ENCODE results near the gene MCM9. TPM values are rescaled to one million over a fixed set of nuclear protein-coding genes. Genes with fewer than 3 reads are reported as not detected.

MCM9 gene
- total and polyA plus RNA-seq, 2 of the 13 experiments (the other 11 are each of a cell fraction or from before 2014, with no cell fraction given): 3.8 to 17.2 TPM

GRCh38 chr6:118771253-118771652 is 163.7 kb downstream of the MCM9 start:
- H3K79me2 ChIP-seq (ENCODE audit: insufficient read depth, low read length): no peaks in the 10 kb centered on the region
- no peak overlapping the region for H3K4me2 ChIP-seq (ENCODE audit: low read depth, low read length)
- POLR2A ChIA-PET: no interaction called here
- ATAC-seq (no peak), FAIRE-seq (no peak), DNase-seq (ENCODE audit: low spot score) (no peak)
- in situ Hi-C loops (cut with HindIII; ENCODE audit: extremely low pct_ligation_motif_present, low pct_unique_long_range_greater_than_20kb) (no loop called here), intact Hi-C loops (cut with micrococcal nuclease; ENCODE audit: unreplicated experiment) (loop anchor here (10.0 kb wide), 1 partner anchor 344 kb away; no protein-coding TSS in a partner anchor)
- no peaks in the 10 kb centered on the region; the same call in 1 of the 2 replicates for H3K4me1 ChIP-seq (ENCODE audit: insufficient read depth, low read length)
- WGBS (ENCODE audit: low lambda C conversion rate): 0% methylated on average over 1 of the region's 1 CpG
- H3K36me3 ChIP-seq (replicated peaks in 1 of 2; ENCODE audit: control insufficient read depth in 1 of 2, insufficient read depth in 2 of 2, low read length in 2 of 2): no peaks in the 10 kb centered on the region
- no peaks in the 10 kb centered on the region for H4K20me1 ChIP-seq (ENCODE audit: insufficient read depth, low read length)
- no peak overlapping the region for H2AFZ ChIP-seq (ENCODE audit: low read length)
- H3K9me3 ChIP-seq (ENCODE audit: low read length): no peaks in the 10 kb centered on the region
- CTCF ChIA-PET (ENCODE audit: low intra/inter-chr PET ratio, low total read pairs): no interaction called here
- H3K9ac ChIP-seq (ENCODE audit: insufficient read depth, low read depth, low read length): no peak overlapping the region
- H3K4me3 ChIP-seq (replicated peaks in 1 of 3; ENCODE audit: insufficient read depth in 1 of 3, low read depth in 2 of 3, low read length in 3 of 3): no peak overlapping the region
- H3K27ac ChIP-seq (ENCODE audit: extremely low read length, insufficient read depth, low read length): no peak overlapping the region
- peaks cover 0 to 16% of the 10 kb centered on the region in 2 experiments; a peak in 1 of 5 replicates for H3K27me3 ChIP-seq (ENCODE audit: control insufficient read depth in 1 of 2, insufficient read depth in 2 of 2, low read length in 2 of 2)
- BruUV-seq (replicated peaks): no TSS peak
- no peak for TF ChIP-seq TEF (CRISPR knock-in tag; IDR thresholded peaks at IDR 0.05)
- no peak for TF ChIP-seq MATR3 (CRISPR knock-in tag; IDR thresholded peaks at IDR 0.05)
- no peak for TF ChIP-seq NR3C1 (CRISPR knock-in tag; IDR thresholded peaks at IDR 0.05)
- TF ChIP-seq ATF2 (CRISPR knock-in tag; IDR thresholded peaks at IDR 0.05): no peak
- no peak for TF ChIP-seq WIZ (CRISPR knock-in tag; IDR thresholded peaks at IDR 0.05)
- TF ChIP-seq ZNF672 (CRISPR knock-in tag; IDR thresholded peaks at IDR 0.05): no peak
- no peak for TF ChIP-seq SMAD1 (CRISPR knock-in tag; IDR thresholded peaks at IDR 0.05; ENCODE audit: borderline replicate concordance, low read depth)
- no peak for TF ChIP-seq ELF3 (CRISPR knock-in tag; IDR thresholded peaks at IDR 0.05)
- no peak for TF ChIP-seq HIVEP1 (CRISPR knock-in tag; IDR thresholded peaks at IDR 0.05)
- no peak for TF ChIP-seq RBAK (CRISPR knock-in tag; IDR thresholded peaks at IDR 0.05)
- TF ChIP-seq, protein P1, sequence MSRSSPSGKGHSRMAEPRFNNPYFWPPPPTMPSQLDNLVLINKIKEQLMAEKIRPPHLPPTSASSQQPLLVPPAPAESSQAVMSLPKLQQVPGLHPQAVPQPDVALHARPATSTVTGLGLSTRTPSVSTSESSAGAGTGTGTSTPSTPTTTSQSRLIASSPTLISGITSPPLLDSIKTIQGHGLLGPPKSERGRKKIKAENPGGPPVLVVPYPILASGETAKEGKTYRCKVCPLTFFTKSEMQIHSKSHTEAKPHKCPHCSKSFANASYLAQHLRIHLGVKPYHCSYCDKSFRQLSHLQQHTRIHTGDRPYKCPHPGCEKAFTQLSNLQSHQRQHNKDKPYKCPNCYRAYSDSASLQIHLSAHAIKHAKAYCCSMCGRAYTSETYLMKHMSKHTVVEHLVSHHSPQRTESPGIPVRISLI (CRISPR knock-in tag; IDR thresholded peaks at IDR 0.05; ENCODE audit: borderline replicate concordance): no peak
- no peak for TF ChIP-seq ZNF33B (CRISPR knock-in tag; IDR thresholded peaks at IDR 0.05)
- no peak for TF ChIP-seq MYPOP (CRISPR knock-in tag; IDR thresholded peaks at IDR 0.05)
- no peak for TF ChIP-seq KLF15 (CRISPR knock-in tag; IDR thresholded peaks at IDR 0.05; ENCODE audit: borderline replicate concordance)
- TF ChIP-seq RFXANK (CRISPR knock-in tag; IDR thresholded peaks at IDR 0.05): no peak
- TF ChIP-seq, protein P2, sequence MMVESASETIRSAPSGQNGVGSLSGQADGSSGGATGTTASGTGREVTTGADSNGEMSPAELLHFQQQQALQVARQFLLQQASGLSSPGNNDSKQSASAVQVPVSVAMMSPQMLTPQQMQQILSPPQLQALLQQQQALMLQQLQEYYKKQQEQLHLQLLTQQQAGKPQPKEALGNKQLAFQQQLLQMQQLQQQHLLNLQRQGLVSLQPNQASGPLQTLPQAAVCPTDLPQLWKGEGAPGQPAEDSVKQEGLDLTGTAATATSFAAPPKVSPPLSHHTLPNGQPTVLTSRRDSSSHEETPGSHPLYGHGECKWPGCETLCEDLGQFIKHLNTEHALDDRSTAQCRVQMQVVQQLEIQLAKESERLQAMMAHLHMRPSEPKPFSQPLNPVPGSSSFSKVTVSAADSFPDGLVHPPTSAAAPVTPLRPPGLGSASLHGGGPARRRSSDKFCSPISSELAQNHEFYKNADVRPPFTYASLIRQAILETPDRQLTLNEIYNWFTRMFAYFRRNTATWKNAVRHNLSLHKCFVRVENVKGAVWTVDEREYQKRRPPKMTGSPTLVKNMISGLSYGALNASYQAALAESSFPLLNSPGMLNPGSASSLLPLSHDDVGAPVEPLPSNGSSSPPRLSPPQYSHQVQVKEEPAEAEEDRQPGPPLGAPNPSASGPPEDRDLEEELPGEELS (CRISPR knock-in tag; IDR thresholded peaks at IDR 0.05): no peak
- TF ChIP-seq, protein P3, sequence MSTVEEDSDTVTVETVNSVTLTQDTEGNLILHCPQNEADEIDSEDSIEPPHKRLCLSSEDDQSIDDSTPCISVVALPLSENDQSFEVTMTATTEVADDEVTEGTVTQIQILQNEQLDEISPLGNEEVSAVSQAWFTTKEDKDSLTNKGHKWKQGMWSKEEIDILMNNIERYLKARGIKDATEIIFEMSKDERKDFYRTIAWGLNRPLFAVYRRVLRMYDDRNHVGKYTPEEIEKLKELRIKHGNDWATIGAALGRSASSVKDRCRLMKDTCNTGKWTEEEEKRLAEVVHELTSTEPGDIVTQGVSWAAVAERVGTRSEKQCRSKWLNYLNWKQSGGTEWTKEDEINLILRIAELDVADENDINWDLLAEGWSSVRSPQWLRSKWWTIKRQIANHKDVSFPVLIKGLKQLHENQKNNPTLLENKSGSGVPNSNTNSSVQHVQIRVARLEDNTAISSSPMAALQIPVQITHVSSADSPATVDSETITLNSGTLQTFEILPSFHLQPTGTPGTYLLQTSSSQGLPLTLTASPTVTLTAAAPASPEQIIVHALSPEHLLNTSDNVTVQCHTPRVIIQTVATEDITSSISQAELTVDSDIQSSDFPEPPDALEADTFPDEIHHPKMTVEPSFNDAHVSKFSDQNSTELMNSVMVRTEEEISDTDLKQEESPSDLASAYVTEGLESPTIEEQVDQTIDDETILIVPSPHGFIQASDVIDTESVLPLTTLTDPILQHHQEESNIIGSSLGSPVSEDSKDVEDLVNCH (CRISPR knock-in tag; IDR thresholded peaks at IDR 0.05): no peak
